Hepatocyte (in vitro differentiated cells): Measurements from ENCODE around the gene C16orf54. TPM values are rescaled to one million over a fixed set of nuclear protein-coding genes. Genes with fewer than 3 reads are reported as not detected.
"Not testable (repeated sequence)": the region's sequence is repeated elsewhere in the genome, so short reads cannot be mapped to it uniquely, and the experiment has no call there.

ENCODE experiments used
- DNase-seq: peaks from one replicate; pipeline ENCODE4 v3.0.0-alpha.2; 2016; ENCODE audit warnings: low spot score
- H2AFZ ChIP-seq: fragments of 200-600 bp; sonication (generic); 2 replicates; pipeline ENCODE4 v1.6.0; 2016; ENCODE audit warnings: antibody characterized with exemption, mild to moderate bottlenecking
- H3K27ac ChIP-seq: fragments of 200-600 bp; sonication (generic); 2 replicates; pipeline ENCODE4 v1.5.1; 2016; ENCODE audit warnings: mild to moderate bottlenecking
- H3K27me3 ChIP-seq: fragments of 200-600 bp; sonication (generic); 2 replicates; pipeline ENCODE4 v1.6.1; 2016
- H3K36me3 ChIP-seq: fragments of 200-600 bp; sonication (generic); replicated peaks from 2 replicates; pipeline ENCODE4 v1.5.1; 2016; ENCODE audit warnings: low read depth; ENCODE audit not compliant: insufficient read depth
- H3K4me1 ChIP-seq: fragments of 200-600 bp; sonication (generic); 2 replicates; pipeline ENCODE4 v1.5.1; 2016; ENCODE audit warnings: mild to moderate bottlenecking, moderate library complexity; ENCODE audit not compliant: insufficient read depth
- H3K4me2 ChIP-seq: fragments of 200-600 bp; sonication (generic); 2 replicates; pipeline ENCODE4 v1.6.0; 2016
- H3K4me3 ChIP-seq: fragments of 200-600 bp; sonication (generic); 2 replicates; pipeline ENCODE4 v1.5.1; 2016; ENCODE audit warnings: mild to moderate bottlenecking
- H3K79me2 ChIP-seq: fragments of 200-600 bp; sonication (generic); 2 replicates; pipeline ENCODE4 v1.6.0; 2017; ENCODE audit warnings: mild to moderate bottlenecking
- H3K9me2 ChIP-seq: fragments of 200-600 bp; sonication (generic); replicated peaks from 2 replicates; pipeline ENCODE4 v1.6.0; 2017; ENCODE audit warnings: mild to moderate bottlenecking; ENCODE audit not compliant: insufficient read depth
- H3K9me3 ChIP-seq: fragments of 200-600 bp; sonication (generic); 2 replicates; pipeline ENCODE4 v1.5.1; 2016; ENCODE audit warnings: low read depth, mild to moderate bottlenecking
- H4K20me1 ChIP-seq: fragments of 200-600 bp; sonication (generic); 2 replicates; pipeline ENCODE4 v1.6.0; 2016; ENCODE audit warnings: mild to moderate bottlenecking; ENCODE audit not compliant: insufficient read depth, poor library complexity, severe bottlenecking
- CTCF ChIP-seq: fragments of 200-600 bp; sonication (generic); IDR thresholded peaks from 2 replicates; pipeline ENCODE4 v1.5.1; 2016; ENCODE audit warnings: antibody characterized with exemption, mild to moderate bottlenecking; ENCODE audit not compliant: poor library complexity
- EZH2 ChIP-seq: fragments of 200-600 bp; sonication (generic); IDR thresholded peaks from 2 replicates; pipeline ENCODE4 v1.6.1; 2016; ENCODE audit warnings: antibody characterized with exemption, mild to moderate bottlenecking, borderline replicate concordance
- EZH2phosphoT487 ChIP-seq: fragments of 200-600 bp; sonication (generic); IDR thresholded peaks from one replicate; pipeline ENCODE4 v1.6.1; 2018; ENCODE audit warnings: antibody characterized with exemption, mild to moderate bottlenecking, low read depth, moderate library complexity; ENCODE audit not compliant: unreplicated experiment, severe bottlenecking
- WGBS: methylation state at CpG from one replicate; pipeline ENCODE4 v1.1.6; 2016; ENCODE audit warnings: low lambda C conversion rate; ENCODE audit errors: missing lambda C conversion rate; 5-methylcytosine and 5-hydroxymethylcytosine counted together
- polyA plus RNA-seq: library from polyadenylated mRNA; unstranded; fragments of >200 nt; fragmentation: Nextera tagmentation; extraction: Ambion mirVana; gene quantifications from 2 replicates; pipeline ENCODE4 v1.2.1, GENCODE V29; 2016
- total RNA-seq: library from RNA; depleted of rRNA; stranded (reverse); fragments of >200 nt; gene quantifications from 2 replicates; pipeline ENCODE4 v1.2.3, GENCODE V29; 2014

The C16orf54 gene
- total and polyA plus RNA-seq, 2 experiments from 2014 or later, result 0.10 to 0.16 TPM

- H3K9me3 ChIP-seq, result no peaks in the 10 kb centered on the region
- H3K27ac ChIP-seq, result no peak within 1 kb of the TSS
- no peak within 1 kb of the TSS for H3K4me3 ChIP-seq
- no peaks in the 10 kb centered on the region for H3K9me2 ChIP-seq
- H2AFZ ChIP-seq, result no peak within 1 kb of the TSS
- H3K4me1 ChIP-seq, result no peaks in the 10 kb centered on the region
- no peaks in the 10 kb centered on the region for H3K36me3 ChIP-seq
- 79% methylated on average over 10 of the region's 10 CpGs for WGBS
- H3K79me2 ChIP-seq, result no peaks in the 10 kb centered on the region
- no peaks in the 10 kb centered on the region for H4K20me1 ChIP-seq
- TF ChIP-seq EZH2phosphoT487, result no peak
- TF ChIP-seq EZH2, result no peak
- no peak for TF ChIP-seq CTCF
- no peak within 1 kb of the TSS for H3K4me2 ChIP-seq
- no peak for DNase-seq
- no peaks in the 10 kb centered on the region for H3K27me3 ChIP-seq
Observed at GRCh38 chr16:29777576-29778350, 32.0 kb upstream of the C16orf54 start, which contains the start of gene ZG16. Gene ZG16, plus strand, starts transcription at chr16:29778256. Its CDS starts 1,011 bp downstream, at chr16:29779267.

GRCh38 chr16:29775742-29776408 is 30.1 kb upstream of the C16orf54 start:
- no peaks in the 10 kb centered on the region for H3K79me2 ChIP-seq
- H3K27ac ChIP-seq, result no peak overlapping the region
- no peak overlapping the region for H3K4me2 ChIP-seq
- H3K9me2 ChIP-seq, result no peaks in the 10 kb centered on the region
- H3K27me3 ChIP-seq, result no peaks in the 10 kb centered on the region
- no peak overlapping the region for H3K4me3 ChIP-seq
- no peak overlapping the region for H2AFZ ChIP-seq
- WGBS, result 66% methylated on average over 4 of the region's 4 CpGs
- no peaks in the 10 kb centered on the region for H3K9me3 ChIP-seq
- DNase-seq, result peak; percentile 46
- no peaks in the 10 kb centered on the region for H3K36me3 ChIP-seq
- H3K4me1 ChIP-seq, result no peaks in the 10 kb centered on the region
- TF ChIP-seq EZH2phosphoT487, result no peak
- TF ChIP-seq EZH2, result no peak
- TF ChIP-seq CTCF, result no peak
- no peaks in the 10 kb centered on the region for H4K20me1 ChIP-seq

GRCh38 chr16:29774730-29775129 is 28.9 kb upstream of the C16orf54 start:
- Histone ChIP-seq H3K4me1 (no peaks in the 10 kb centered on the region), H3K9me3 (no peaks in the 10 kb centered on the region), H4K20me1 (no peaks in the 10 kb centered on the region), H3K79me2 (no peaks in the 10 kb centered on the region), H3K9me2 (no peaks in the 10 kb centered on the region), H3K27me3 (no peaks in the 10 kb centered on the region), H2AFZ (no peak overlapping the region), H3K4me2 (no peak overlapping the region), H3K36me3 (no peaks in the 10 kb centered on the region), H3K27ac (no peak overlapping the region), H3K4me3 (no peak overlapping the region)
- TF ChIP-seq EZH2, result no peak
- no peak for TF ChIP-seq CTCF
- no peak for TF ChIP-seq EZH2phosphoT487
- WGBS, result 91% methylated on average over 5 of the region's 5 CpGs
- no peak for DNase-seq

GRCh38 chr16:29772330-29772729 is 26.5 kb upstream of the C16orf54 start:
- not testable (repeated sequence) for H3K9me2 ChIP-seq, H3K9me3 ChIP-seq, H4K20me1 ChIP-seq, H3K79me2 ChIP-seq, H3K27me3 ChIP-seq, H3K4me1 ChIP-seq, H3K27ac ChIP-seq, H3K36me3 ChIP-seq, DNase-seq, H3K4me2 ChIP-seq, H2AFZ ChIP-seq, H3K4me3 ChIP-seq
- 92% methylated on average over 7 of the region's 7 CpGs for WGBS
